Left lung (tissue), 10 donors: Measurements from ENCODE around the gene MDFIC. TPM values are rescaled to one million over a fixed set of nuclear protein-coding genes. Genes with fewer than 3 reads are reported as not detected.
A peak's percentile ranks its signal among the peaks of the same experiment; 100 is the strongest.

Source experiments
- ATAC-seq: fragments of 200-7000 bp; cut with Tn5 transposase; one replicate; pipeline ENCODE4 v1.9.1; 2020; ENCODE audit warnings: moderate library complexity
- DNase-seq, 4 donors: peaks; one replicate each; pipeline ENCODE4 v3.0.0-alpha.2; 2013 to 2020
- H3K27ac ChIP-seq, 2 donors: fragments of 200-600 bp; sonication (generic) in 1 of 2; one replicate each; pipeline versions ENCODE4 v1.5.0 to v1.8.0; 2020 to 2021
- H3K27me3 ChIP-seq, 2 donors: fragments of 200-600 bp; sonication (generic) in 1 of 2; one replicate each; pipeline versions ENCODE4 v1.5.0 to v1.8.0; 2020 to 2021
- H3K36me3 ChIP-seq, 2 donors: fragments of 200-600 bp; sonication (generic) in 1 of 2; one replicate each; pipeline versions ENCODE4 v1.5.0 to v1.8.0; 2020 to 2021
- H3K4me1 ChIP-seq, 2 donors: fragments of 200-600 bp; one replicate each; pipeline ENCODE4 v1.8.0; 2021
- H3K4me3 ChIP-seq, 2 donors: fragments of 200-600 bp; sonication (generic) in 1 of 2; one replicate each; pipeline versions ENCODE4 v1.5.0 to v1.8.0; 2020 to 2021; ENCODE audit warnings: mild to moderate bottlenecking in 1 of 2
- H3K9me3 ChIP-seq, 2 donors: fragments of 200-600 bp; sonication (generic) in 1 of 2; one replicate each; pipeline versions ENCODE4 v1.5.0 to v1.8.0; 2020 to 2021
- CTCF ChIP-seq, 2 donors: fragments of 200-600 bp; sonication (generic) in 1 of 2; IDR thresholded peaks; one replicate each; pipeline versions ENCODE4 v1.5.0 to v1.8.0; 2021; ENCODE audit warnings: antibody characterized with exemption in 2 of 2
- intact Hi-C, 2 donors: fragments of 100-400 bp; cut with DNase I; formaldehyde crosslinking; loops; one replicate each; pipeline versions ENCODE4 v1.11.2 to v1.14.2; 2022
- polyA plus RNA-seq, 6 donors: library from polyadenylated mRNA; unstranded; fragments of 120-200 nt; gene quantifications; one replicate each; pipeline ENCODE4 v1.2.1, GENCODE V29; 2013; ENCODE audit not compliant: insufficient read length in 6 of 6
- total RNA-seq, 2 donors: library from RNA; stranded (reverse); fragmentation: NEBNext Ultra II Directional; extraction: Animal tissue kit (Norgen Biotek cat#: 25700); gene quantifications; one replicate each; pipeline ENCODE4 v1.2.1, GENCODE V29; 2021
- donor health status: DM: no; HTN: yes; CAD: no.
- donor health status: DM: no; HTN: no; CAD: no.

The MDFIC gene
- total and polyA plus RNA-seq, 8 donors, result 30.8 to 64.4 (median 57.9) TPM

DNA sequence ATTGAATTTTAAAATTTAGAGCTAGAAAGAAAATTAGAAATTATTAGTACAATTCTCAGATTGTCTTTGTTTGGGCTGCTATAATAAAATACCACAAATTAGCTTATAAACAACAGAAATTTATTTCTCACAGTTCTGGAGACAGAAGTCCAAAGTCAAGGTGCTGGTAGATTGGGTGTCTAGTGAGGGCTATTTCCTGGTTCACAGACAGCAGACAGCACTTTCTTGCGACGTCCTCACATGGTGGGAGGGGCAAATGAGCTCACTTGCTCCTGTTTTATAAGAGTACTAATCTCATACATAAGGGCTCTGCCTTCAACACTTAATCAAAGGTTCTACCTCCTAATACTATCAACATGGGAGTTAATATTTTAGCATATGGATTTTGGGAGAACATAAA lies 134.1 kb downstream of the MDFIC start:
- Histone ChIP-seq H3K27me3 (no peaks in the 10 kb centered on the region), H3K27ac (no peak overlapping the region), H3K9me3 (no peaks in the 10 kb centered on the region), H3K36me3 (no peaks in the 10 kb centered on the region), H3K4me1 (no peaks in the 10 kb centered on the region), H3K4me3 (no peak overlapping the region)
- no peak for DNase-seq
- intact Hi-C loops, result no loop called here
- no peak for TF ChIP-seq CTCF (IDR thresholded peaks at IDR 0.05)
- no peak for ATAC-seq

GRCh38 chr7:115058726-115059125 lies 136.8 kb downstream of the MDFIC start:
- Histone ChIP-seq H3K27ac (no peak overlapping the region), H3K4me1 (no peaks in the 10 kb centered on the region), H3K36me3 (no peaks in the 10 kb centered on the region), H3K9me3 (no peaks in the 10 kb centered on the region), H3K4me3 (no peak overlapping the region), H3K27me3 (no peaks in the 10 kb centered on the region)
- intact Hi-C loops, result no loop called here
- TF ChIP-seq CTCF (IDR thresholded peaks at IDR 0.05), result no peak
- no peak for DNase-seq
- no peak for ATAC-seq

- Histone ChIP-seq H3K4me1 (no peaks in the 10 kb centered on the region), H3K36me3 (no peaks in the 10 kb centered on the region), H3K9me3 (no peaks in the 10 kb centered on the region), H3K4me3 (no peak overlapping the region), H3K27ac (no peak overlapping the region), H3K27me3 (no peaks in the 10 kb centered on the region)
- TF ChIP-seq CTCF (IDR thresholded peaks at IDR 0.05), result no peak
- intact Hi-C loops, result no loop called here
- ATAC-seq (no peak), DNase-seq (no peak)
Measured at GRCh38 chr7:115059321-115059720, 137.4 kb downstream of the MDFIC start.

GRCh38 chr7:115060095-115060870 lies 138.4 kb downstream of the MDFIC start:
- ATAC-seq (peak; percentile 45), DNase-seq (peak in 2 of 4 donors; percentile 52 to 75)
- TF ChIP-seq CTCF (IDR thresholded peaks at IDR 0.05), result no peak
- Histone ChIP-seq H3K9me3 (no peaks in the 10 kb centered on the region), H3K4me1 (no peaks in the 10 kb centered on the region), H3K4me3 (no peak overlapping the region), H3K27me3 (no peaks in the 10 kb centered on the region), H3K27ac (no peak overlapping the region), H3K36me3 (no peaks in the 10 kb centered on the region)
- intact Hi-C loops, result no loop called here

GRCh38 chr7:115066050-115066449 lies 144.2 kb downstream of the MDFIC start:
- ATAC-seq (no peak), DNase-seq (no peak)
- Histone ChIP-seq H3K4me1 (no peaks in the 10 kb centered on the region), H3K9me3 (no peaks in the 10 kb centered on the region), H3K27me3 (no peaks in the 10 kb centered on the region), H3K36me3 (no peaks in the 10 kb centered on the region), H3K4me3 (no peak overlapping the region), H3K27ac (no peak overlapping the region)
- intact Hi-C loops, result no loop called here
- no peak for TF ChIP-seq CTCF (IDR thresholded peaks at IDR 0.05)
